Dermis blood vessel endothelial cell (primary cell): Measurements from ENCODE around the gene LAMA4. TPM values are rescaled to one million over a fixed set of nuclear protein-coding genes. Genes with fewer than 3 reads are reported as not detected.
A peak's percentile ranks its signal among the peaks of the same experiment; 100 is the strongest.

Experiments
- DNase-seq: peaks from one replicate; pipeline ENCODE4 v3.0.0; 2010
- total RNA-seq: library from RNA; depleted of rRNA; stranded (reverse); fragments of >200 nt; gene quantifications from 2 replicates; pipeline ENCODE4 v1.2.3, GENCODE V29; 2014

Gene LAMA4
- total RNA-seq, 1 donor from 2014 or later = 842 TPM

- DNase-seq = peak; percentile 42
Measured at GRCh38 chr6:112187736-112188135, 66.6 kb downstream of the LAMA4 start.

- DNase-seq = no peak
Measured at GRCh38 chr6:112184951-112185350, 69.4 kb downstream of the LAMA4 start.

- DNase-seq = peak; percentile 70
Measured at GRCh38 chr6:112183271-112183671, 71.1 kb downstream of the LAMA4 start.

- no peak for DNase-seq
Measured at GRCh38 chr6:112181130-112181529, 73.2 kb downstream of the LAMA4 start.

GRCh38 chr6:112180095-112180820 lies 74.1 kb downstream of the LAMA4 start:
- DNase-seq = peak; percentile 89

GRCh38 chr6:112179631-112180030 lies 74.7 kb downstream of the LAMA4 start:
- peak; percentile 28 for DNase-seq

DNA sequence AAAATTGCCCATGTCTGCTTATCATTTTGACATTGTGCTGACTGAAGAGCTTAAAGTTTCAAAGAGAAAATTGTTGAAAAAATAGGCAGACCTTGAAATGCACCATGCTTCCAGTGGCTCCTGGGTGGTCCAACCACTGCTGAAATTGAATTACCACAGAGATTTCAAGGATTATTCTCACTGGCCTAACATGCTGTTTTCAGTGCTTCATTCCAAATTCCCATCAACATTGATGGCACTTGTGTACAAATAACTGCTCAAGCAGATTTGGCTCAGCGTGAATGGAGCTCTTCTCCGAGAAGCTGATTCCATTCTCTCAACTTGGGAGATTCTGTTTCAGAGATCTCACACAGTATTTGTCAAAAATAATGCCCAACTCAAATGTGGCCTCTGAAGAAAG lies 75.5 kb downstream of the LAMA4 start:
- no peak for DNase-seq

DNA sequence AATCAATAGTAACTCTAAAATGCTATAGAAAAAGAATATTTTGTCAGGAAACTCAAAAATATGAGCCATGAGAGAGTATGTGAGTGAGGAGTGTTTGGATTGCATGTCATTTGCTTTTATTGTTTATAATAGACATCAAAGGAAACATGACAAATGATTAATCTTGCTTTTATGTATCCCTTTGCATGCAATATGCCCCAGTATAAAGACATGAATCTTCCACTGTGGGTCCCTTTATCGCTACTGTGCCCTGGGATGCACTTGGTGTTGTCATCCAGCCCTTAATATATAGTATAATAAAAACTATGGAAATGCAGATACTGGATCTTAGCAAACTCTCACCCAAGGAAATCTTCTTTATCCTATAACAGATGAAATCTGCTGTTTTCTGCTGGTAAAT lies 77.3 kb downstream of the LAMA4 start:
- DNase-seq = no peak

DNA sequence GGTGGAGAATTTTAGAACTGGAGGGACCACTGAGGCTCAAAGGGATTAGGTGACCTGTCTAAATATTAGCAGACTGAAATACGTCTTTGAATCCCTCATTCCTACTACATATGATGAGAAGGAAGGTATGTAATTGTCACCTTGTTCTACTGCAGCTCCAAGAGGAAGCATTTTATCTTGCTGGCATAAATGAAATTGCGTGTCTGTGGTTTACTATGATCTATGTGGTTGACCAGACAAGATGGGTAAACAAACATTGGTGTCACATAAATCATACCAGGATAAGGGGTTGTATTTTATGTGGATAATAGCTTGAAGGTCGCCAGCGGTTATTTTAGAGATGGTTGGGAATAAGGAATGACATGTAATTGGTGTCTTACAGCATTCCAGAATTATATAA lies 78.2 kb downstream of the LAMA4 start:
- no peak for DNase-seq

GRCh38 chr6:112173221-112173804 lies 81.1 kb downstream of the LAMA4 start:
- peak; percentile 52 for DNase-seq

DNA sequence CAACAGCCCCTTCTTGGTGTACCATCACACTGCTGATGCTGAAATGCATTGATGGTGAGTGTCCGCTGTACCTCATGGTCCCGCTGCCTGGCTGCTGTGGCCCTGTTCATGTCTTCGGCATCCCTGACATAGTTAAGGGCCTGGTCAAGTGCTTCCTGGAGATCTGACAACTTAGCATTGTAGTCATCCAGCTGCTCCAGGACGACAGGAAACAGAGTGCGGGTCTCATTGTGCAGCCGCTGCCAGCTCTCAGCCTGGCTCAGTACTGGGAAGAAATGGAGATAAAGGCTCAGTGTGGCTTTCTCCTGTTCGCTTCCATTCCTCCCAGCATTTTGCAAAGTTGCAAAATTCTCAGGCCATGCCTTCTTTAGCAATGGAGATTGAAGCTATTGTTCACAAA lies 81.8 kb downstream of the LAMA4 start:
- peak; percentile 69 for DNase-seq

GRCh38 chr6:112169541-112169940 lies 84.8 kb downstream of the LAMA4 start:
- DNase-seq = no peak

DNA sequence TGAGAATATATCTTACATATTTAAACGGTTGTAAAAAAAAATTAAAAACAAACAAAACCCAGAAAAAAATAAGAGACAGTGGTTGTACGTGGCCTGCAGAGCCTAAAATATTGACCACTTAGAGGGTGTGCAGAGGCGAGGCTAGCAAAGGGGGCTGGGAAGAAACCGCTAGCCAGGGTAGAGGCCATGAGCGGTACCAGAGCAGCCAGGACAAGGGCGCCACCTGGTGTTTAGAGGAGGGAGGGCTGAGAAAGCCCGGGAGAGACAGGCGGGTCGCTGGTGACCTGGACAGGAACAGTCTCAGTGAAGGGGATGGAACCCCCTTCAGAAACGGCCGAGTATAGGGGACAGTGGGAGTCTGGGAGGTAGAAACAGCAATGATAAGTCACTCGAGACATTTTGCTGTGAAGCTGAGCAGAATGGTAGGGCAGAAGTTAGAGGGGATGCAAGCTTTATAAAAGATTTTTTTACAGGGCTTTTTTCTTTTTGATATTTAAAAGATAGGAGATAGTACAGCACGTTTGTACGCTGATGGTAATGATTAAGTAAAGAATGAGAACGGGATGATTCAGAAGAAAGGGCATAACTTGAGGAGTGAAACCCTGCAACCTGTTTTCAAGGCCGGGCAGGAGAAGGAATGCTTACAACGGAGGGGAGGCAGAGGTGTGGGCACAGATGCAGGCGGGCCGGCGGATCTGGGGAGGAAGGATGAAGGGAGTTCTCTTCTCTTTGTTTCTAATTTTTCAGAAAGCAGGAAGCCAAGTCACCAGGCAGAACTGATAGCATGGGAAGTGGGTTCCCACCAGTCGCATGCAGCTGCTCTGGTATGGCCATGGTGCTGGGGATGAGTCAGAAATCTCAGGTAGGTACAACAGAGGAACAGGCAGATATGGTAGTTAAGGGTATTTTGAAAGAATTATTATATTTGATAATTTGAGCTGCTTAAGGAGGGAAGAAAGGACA lies 90.8 kb downstream of the LAMA4 start:
- DNase-seq = peak; percentile 49

- DNase-seq = no peak
Measured at GRCh38 chr6:112160745-112161144, 93.6 kb downstream of the LAMA4 start.

GRCh38 chr6:112156668-112157067 lies 97.7 kb downstream of the LAMA4 start:
- peak; percentile 42 for DNase-seq

DNA sequence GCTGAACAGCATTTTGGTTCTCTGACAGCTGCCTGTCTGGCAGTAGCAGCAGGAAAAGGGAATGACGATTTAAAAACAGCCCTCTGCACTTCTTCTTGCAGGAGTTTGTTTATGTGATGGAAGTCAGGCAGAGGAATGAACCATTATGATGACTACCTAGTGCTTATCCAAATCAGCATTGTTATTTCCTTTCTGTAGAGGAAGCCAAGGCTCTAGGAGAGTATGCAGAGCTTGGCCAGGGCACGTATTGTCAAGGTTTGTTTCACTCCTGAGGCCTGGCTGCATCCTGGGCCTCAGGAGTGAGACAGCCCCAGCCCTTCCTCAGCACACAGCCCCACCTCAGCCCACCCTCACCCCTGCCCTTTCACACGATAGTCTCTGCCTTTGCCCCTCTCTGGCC lies 98.5 kb downstream of the LAMA4 start:
- peak; percentile 82 for DNase-seq

- DNase-seq = no peak
Measured at GRCh38 chr6:112154711-112155110, 99.7 kb downstream of the LAMA4 start.

DNA sequence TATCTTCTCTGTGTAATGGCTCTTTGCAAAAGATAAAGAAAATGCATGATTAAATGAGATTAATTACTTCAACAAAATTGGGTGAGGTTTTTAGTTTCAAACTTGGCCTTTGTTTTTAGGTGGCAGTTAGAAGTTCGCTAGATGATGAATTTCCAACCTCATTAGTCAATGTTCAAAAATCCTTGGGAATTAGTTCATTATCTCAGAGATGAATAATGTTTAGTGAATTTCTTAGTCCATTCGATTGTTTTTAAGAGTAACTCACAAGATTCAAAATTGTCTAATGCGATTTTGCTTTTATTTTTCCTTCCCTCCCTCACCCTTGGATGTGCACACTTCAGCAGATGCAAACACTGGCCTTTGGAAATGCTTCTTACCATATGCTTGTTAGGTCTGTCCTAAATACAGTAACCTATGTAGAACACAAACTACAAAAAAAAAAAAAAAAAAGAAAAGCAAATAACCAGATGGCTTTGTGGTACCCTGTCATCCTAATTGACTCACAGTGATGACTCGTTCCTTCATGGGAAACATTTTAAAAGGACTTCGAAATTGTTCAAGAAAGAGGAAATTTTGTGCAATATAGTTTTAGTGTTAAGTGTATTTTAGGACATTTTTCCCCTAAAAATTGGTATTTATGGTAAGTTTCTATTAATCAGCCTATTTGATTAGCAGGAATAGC lies 100.3 kb downstream of the LAMA4 start:
- no peak for DNase-seq

- DNase-seq = no peak
Measured at GRCh38 chr6:112150363-112150762, 104.0 kb downstream of the LAMA4 start.

GRCh38 chr6:112149719-112150263 lies 104.6 kb downstream of the LAMA4 start:
- DNase-seq = peak; percentile 21

GRCh38 chr6:112149236-112149635 lies 105.1 kb downstream of the LAMA4 start:
- no peak for DNase-seq

DNA sequence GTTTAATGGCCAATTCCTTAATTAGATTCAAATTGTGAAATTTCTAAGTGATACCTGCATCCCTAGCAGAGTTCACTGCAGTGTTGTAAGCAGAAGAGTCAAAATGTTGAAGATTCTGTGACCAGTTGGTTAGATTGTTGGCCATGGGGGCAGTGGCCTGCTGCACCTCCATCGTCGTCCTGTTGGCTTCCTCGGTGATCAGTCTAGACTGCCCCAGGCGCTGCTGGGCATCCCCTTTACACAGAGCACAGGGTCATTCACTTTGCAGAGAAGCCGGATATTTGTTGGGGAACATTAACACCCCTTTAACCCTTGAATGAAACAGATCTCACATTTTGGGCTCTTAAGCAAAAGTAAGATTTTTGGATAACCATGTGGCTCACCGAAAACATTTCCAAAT lies 106.3 kb downstream of the LAMA4 start:
- no peak for DNase-seq
